HUES48 (cell line): ENCODE data around the gene ZNF101.

Experiments
- H3K27ac ChIP-seq: one replicate; pipeline ENCODE4 v1.7.0; 2013; ENCODE audit warnings: low read depth, low read length, inconsistent platforms
- H3K27me3 ChIP-seq: 2 replicates; pipeline ENCODE4 v1.6.1; 2013; ENCODE audit warnings: mild to moderate bottlenecking, low read length; ENCODE audit not compliant: control insufficient read depth, insufficient read depth
- H3K36me3 ChIP-seq: 2 replicates; pipeline ENCODE4 v1.6.1; 2013; ENCODE audit warnings: low read length; ENCODE audit not compliant: control insufficient read depth, insufficient read depth
- H3K4me1 ChIP-seq: 2 replicates; pipeline ENCODE4 v1.6.1; 2013; ENCODE audit warnings: mild to moderate bottlenecking, low read length; ENCODE audit not compliant: control insufficient read depth, insufficient read depth
- H3K4me3 ChIP-seq: 2 replicates; pipeline ENCODE4 v1.5.1; 2013; ENCODE audit warnings: mild to moderate bottlenecking, low read depth, low read length
- H3K9ac ChIP-seq: 2 replicates; pipeline ENCODE4 v1.6.1; 2013; ENCODE audit warnings: mild to moderate bottlenecking, low read depth, low read length, moderate library complexity
- H3K9me3 ChIP-seq: 2 replicates; pipeline ENCODE4 v1.6.1; 2013; ENCODE audit warnings: low read length; ENCODE audit not compliant: control insufficient read depth, insufficient read depth

The ZNF101 gene

GRCh38 chr19:19732579-19733501 is 64.2 kb downstream of the ZNF101 start, which contains the start of gene ZNF14:
TSS of gene ZNF14 (minus strand) at chr19:19733112. CDS start at chr19:19732958, 154 bp downstream.
- H3K27me3 ChIP-seq, result no peaks in the 10 kb centered on the region
- peaks cover 2% of the 10 kb centered on the region; the same call in 1 of the 2 replicates for H3K4me1 ChIP-seq
- peaks cover 9% of the 10 kb centered on the region for H3K9me3 ChIP-seq
- peak within 1 kb of the TSS; percentile 89 for H3K4me3 ChIP-seq
- peak within 1 kb of the TSS; percentile 50 for H3K9ac ChIP-seq
- H3K27ac ChIP-seq, result peak within 1 kb of the TSS; percentile 52
- peaks cover 4% of the 10 kb centered on the region; the same call in 1 of the 2 replicates for H3K36me3 ChIP-seq
